Measurements from ENCODE around the gene ZNF433. TPM values are rescaled to one million over a fixed set of nuclear protein-coding genes. Genes with fewer than 3 reads are reported as not detected.

The ZNF433 gene
- total and polyA plus RNA-seq, 4 donors, result 4.4 to 26.5 (median 5.4) TPM

- WGBS, 2 donors, result 80 to 81% methylated on average over 2 of the region's 2 CpGs
- H3K4me1 ChIP-seq (ENCODE audit: control insufficient read depth in 5 of 5, insufficient read depth in 5 of 5, low read length in 5 of 5), result peaks cover 0 to 9% (median 2%) of the 10 kb centered on the region in 5 donors
- H3K9ac ChIP-seq (ENCODE audit: insufficient read depth in 1 of 2, low read length in 2 of 2), result peak overlapping the region in 1 of 2 donors; percentile 72
- peaks cover 0 to 5% (median 0%) of the 10 kb centered on the region in 4 donors for H3K36me3 ChIP-seq (ENCODE audit: control insufficient read depth in 4 of 4, insufficient read depth in 4 of 4, low read length in 4 of 4)
- no peak overlapping the region for H3K27ac ChIP-seq (ENCODE audit: low read depth in 1 of 2, low read length in 1 of 2)
- TF ChIP-seq CTCF (IDR thresholded peaks at IDR 0.05; ENCODE audit: control extremely low read depth, extremely low read depth), result no peak
- no peak overlapping the region for H3K4me3 ChIP-seq
- ATAC-seq (ENCODE audit: insufficient read depth, low FRiP score) (no peak), DNase-seq (peak in 1 of 3 donors; percentile 44)
- H3K9me3 ChIP-seq (ENCODE audit: control insufficient read depth in 4 of 4, insufficient read depth in 3 of 4, low read length in 3 of 4), result no peaks in the 10 kb centered on the region
- no peaks in the 10 kb centered on the region for H3K27me3 ChIP-seq (ENCODE audit: control insufficient read depth in 3 of 3, insufficient read depth in 3 of 3, low read length in 2 of 3)
Measured at GRCh38 chr19:12034198-12034597, 1.3 kb downstream of the ZNF433 start.

GRCh38 chr19:12015753-12016116 is 19.7 kb downstream of the ZNF433 start:
- H3K4me1 ChIP-seq (ENCODE audit: control insufficient read depth in 5 of 5, insufficient read depth in 5 of 5, low read length in 5 of 5), result no peaks in the 10 kb centered on the region
- H3K27ac ChIP-seq (ENCODE audit: low read depth in 1 of 2, low read length in 1 of 2), result no peak overlapping the region
- peaks cover 31 to 55% (median 39%) of the 10 kb centered on the region in 4 donors for H3K36me3 ChIP-seq (ENCODE audit: control insufficient read depth in 4 of 4, insufficient read depth in 4 of 4, low read length in 4 of 4)
- 73 to 88% methylated on average over 2 of the region's 2 CpGs for WGBS, 2 donors
- no peak for ATAC-seq (ENCODE audit: insufficient read depth, low FRiP score)
- peaks cover 14 to 47% (median 39%) of the 10 kb centered on the region in 4 donors for H3K9me3 ChIP-seq (ENCODE audit: control insufficient read depth in 4 of 4, insufficient read depth in 3 of 4, low read length in 3 of 4)
- no peaks in the 10 kb centered on the region for H3K27me3 ChIP-seq (ENCODE audit: control insufficient read depth in 3 of 3, insufficient read depth in 3 of 3, low read length in 2 of 3)
- no peak for TF ChIP-seq CTCF (IDR thresholded peaks at IDR 0.05; ENCODE audit: control extremely low read depth, extremely low read depth)
- peak in 1 of 3 donors; percentile 7 for DNase-seq
- H3K9ac ChIP-seq (ENCODE audit: insufficient read depth in 1 of 2, low read length in 2 of 2), result no peak overlapping the region
- H3K4me3 ChIP-seq, result no peak overlapping the region

GRCh38 chr19:12015015-12015752 is 20.3 kb downstream of the ZNF433 start:
- Histone ChIP-seq H3K4me3 (no peak overlapping the region), H3K9me3 (ENCODE audit: control insufficient read depth in 4 of 4, insufficient read depth in 3 of 4, low read length in 3 of 4) (peaks cover 14 to 47% (median 38%) of the 10 kb centered on the region in 4 donors), H3K27me3 (ENCODE audit: control insufficient read depth in 3 of 3, insufficient read depth in 3 of 3, low read length in 2 of 3) (no peaks in the 10 kb centered on the region), H3K4me1 (ENCODE audit: control insufficient read depth in 5 of 5, insufficient read depth in 5 of 5, low read length in 5 of 5) (no peaks in the 10 kb centered on the region), H3K27ac (ENCODE audit: low read depth in 1 of 2, low read length in 1 of 2) (no peak overlapping the region), H3K9ac (ENCODE audit: insufficient read depth in 1 of 2, low read length in 2 of 2) (no peak overlapping the region), H3K36me3 (ENCODE audit: control insufficient read depth in 4 of 4, insufficient read depth in 4 of 4, low read length in 4 of 4) (peaks cover 31 to 55% (median 39%) of the 10 kb centered on the region in 4 donors)
- no peak for TF ChIP-seq CTCF (IDR thresholded peaks at IDR 0.05; ENCODE audit: control extremely low read depth, extremely low read depth)
- WGBS, 2 donors, result 99% methylated on average over 9 of the region's 9 CpGs
- DNase-seq (no peak), ATAC-seq (ENCODE audit: insufficient read depth, low FRiP score) (no peak)
